Tibial nerve (tissue), 4 donors: Measurements from ENCODE around the gene MRPS26.

Source experiments
- CTCF ChIP-seq, 5 experiments: fragments of 200-600 bp in 3 of 5; fragments of 450-650 bp in 2 of 5; sonication (generic) in 3 of 5; IDR thresholded peaks; one replicate each; pipeline ENCODE4 v1.5.1; 2016 to 2019; ENCODE audit warnings: antibody characterized with exemption in 5 of 5, mild to moderate bottlenecking in 3 of 5, moderate library complexity in 2 of 5
- EP300 ChIP-seq, 2 donors: sonication (generic); formaldehyde crosslinking; IDR thresholded peaks; one replicate each; pipeline ENCODE4 v1.6.1; 2017; ENCODE audit warnings: antibody characterized with exemption in 2 of 2, mild to moderate bottlenecking in 1 of 2
- POLR2A ChIP-seq, 2 donors: fragments of 450-650 bp; IDR thresholded peaks; one replicate each; pipeline ENCODE4 v1.6.1; 2017; ENCODE audit warnings: antibody characterized with exemption in 2 of 2, mild to moderate bottlenecking in 2 of 2, moderate library complexity in 2 of 2

GRCh38 chr20:3093861-3094361 is 48.1 kb downstream of the MRPS26 start:
- TF ChIP-seq CTCF (IDR thresholded peaks at IDR 0.05) (no peak), POLR2A (IDR thresholded peaks at IDR 0.05) (no peak), EP300 (IDR thresholded peaks at IDR 0.05) (no peak)
